H1 (cell line): ENCODE results near the gene FRAT2.

Experiments
- CEBPB ChIP-seq: IDR thresholded peaks from 2 replicates; pipeline ENCODE4 v1.6.1; 2012; ENCODE audit warnings: low read depth, low read length
- POLR2A ChIP-seq, 2 experiments: IDR thresholded peaks; 1 replicate in 1 of 2; 2 replicates in 1 of 2; pipeline ENCODE4 v1.6.1; 2011; ENCODE audit warnings: low read depth in 2 of 2, low read length in 2 of 2, mild to moderate bottlenecking in 2 of 2; ENCODE audit errors: control extremely low read depth in 1 of 2
- POLR2AphosphoS5 ChIP-seq: IDR thresholded peaks from 2 replicates; pipeline ENCODE4 v1.6.1; 2011; ENCODE audit warnings: low read depth, low read length
- YY1 ChIP-seq: IDR thresholded peaks from 2 replicates; pipeline ENCODE4 v1.6.1; 2011; ENCODE audit warnings: low read depth, mild to moderate bottlenecking, low read length
- ZNF274 ChIP-seq: IDR thresholded peaks from 2 replicates; pipeline ENCODE4 v1.7.0; 2012; ENCODE audit warnings: low read length, borderline replicate concordance; ENCODE audit errors: extremely low read depth
- TF ChIP-seq, protein P1 (sequence below), 3 experiments: IDR thresholded peaks; 1 replicate in 2 of 3; 2 replicates in 1 of 3; pipeline versions ENCODE4 v1.5.1 to v1.6.1; 2011; ENCODE audit warnings: low read length in 3 of 3, mild to moderate bottlenecking in 3 of 3, inconsistent platforms in 2 of 3, low read depth in 1 of 3, moderate library complexity in 1 of 3; ENCODE audit not compliant: insufficient read depth in 1 of 3; ENCODE audit errors: control extremely low read depth in 1 of 3

DNA sequence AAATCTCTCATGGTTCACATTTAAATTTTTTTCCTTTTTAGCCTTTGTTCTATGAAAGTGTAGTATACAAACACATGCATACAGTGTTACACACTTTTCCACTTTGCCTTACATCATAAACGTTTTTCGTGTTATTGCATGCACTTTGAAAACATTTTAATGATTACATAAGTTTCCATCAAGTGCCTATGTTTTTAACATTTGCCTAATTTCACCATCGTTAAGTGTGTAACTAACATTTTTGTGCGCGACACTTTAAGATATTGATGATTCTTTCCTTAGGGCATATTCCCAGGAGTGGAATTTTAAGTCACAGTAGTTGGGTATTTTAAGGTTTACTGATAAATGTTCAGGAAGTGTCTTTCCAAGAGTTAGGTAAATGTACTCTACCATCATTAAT, 1.5 kb upstream of the FRAT2 start:
- no peak for TF ChIP-seq YY1
- TF ChIP-seq, protein P1, sequence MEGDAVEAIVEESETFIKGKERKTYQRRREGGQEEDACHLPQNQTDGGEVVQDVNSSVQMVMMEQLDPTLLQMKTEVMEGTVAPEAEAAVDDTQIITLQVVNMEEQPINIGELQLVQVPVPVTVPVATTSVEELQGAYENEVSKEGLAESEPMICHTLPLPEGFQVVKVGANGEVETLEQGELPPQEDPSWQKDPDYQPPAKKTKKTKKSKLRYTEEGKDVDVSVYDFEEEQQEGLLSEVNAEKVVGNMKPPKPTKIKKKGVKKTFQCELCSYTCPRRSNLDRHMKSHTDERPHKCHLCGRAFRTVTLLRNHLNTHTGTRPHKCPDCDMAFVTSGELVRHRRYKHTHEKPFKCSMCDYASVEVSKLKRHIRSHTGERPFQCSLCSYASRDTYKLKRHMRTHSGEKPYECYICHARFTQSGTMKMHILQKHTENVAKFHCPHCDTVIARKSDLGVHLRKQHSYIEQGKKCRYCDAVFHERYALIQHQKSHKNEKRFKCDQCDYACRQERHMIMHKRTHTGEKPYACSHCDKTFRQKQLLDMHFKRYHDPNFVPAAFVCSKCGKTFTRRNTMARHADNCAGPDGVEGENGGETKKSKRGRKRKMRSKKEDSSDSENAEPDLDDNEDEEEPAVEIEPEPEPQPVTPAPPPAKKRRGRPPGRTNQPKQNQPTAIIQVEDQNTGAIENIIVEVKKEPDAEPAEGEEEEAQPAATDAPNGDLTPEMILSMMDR (IDR thresholded peaks at IDR 0.05; ENCODE audit: control extremely low read depth in 1 of 3, insufficient read depth in 1 of 3, low read depth in 1 of 3, low read length in 3 of 3): no peak
- TF ChIP-seq ZNF274: no peak
- TF ChIP-seq POLR2AphosphoS5: no peak
- TF ChIP-seq CEBPB: no peak
- TF ChIP-seq POLR2A (IDR thresholded peaks at IDR 0.05; ENCODE audit: control extremely low read depth in 1 of 2, low read depth in 2 of 2, low read length in 2 of 2): no peak
